ENCODE measurements around the gene RIPK3. TPM values are rescaled to one million over a fixed set of nuclear protein-coding genes. Genes with fewer than 3 reads are reported as not detected.

Gene RIPK3
- total RNA-seq, 2 experiments from 2014 or later, result 11.0 to 11.8 TPM

- H3K36me3 Mint-ChIP-seq, result peaks cover 31% of the 10 kb centered on the region
- no peaks in the 10 kb centered on the region for H3K9me3 Mint-ChIP-seq
- POLR2A ChIA-PET, result interaction anchor here (0.5 to 5.5 kb wide), 16 partner anchors 9 to 1260 kb away, joined by 3 to 53 read pairs (median 5); partner anchors contain the start of genes CHMP4A, CIDEB, LTB4R2 and MDP1
- peak; percentile 96 for DNase-seq
- CTCF ChIA-PET, result interaction anchor here (0.9 to 7.3 kb wide), 16 partner anchors 9 to 204 kb away, joined by 3 to 224 read pairs (median 12); partner anchors contain the start of genes CHMP4A, CIDEB, LTB4R and LTB4R2
- peaks cover 50% of the 10 kb centered on the region for H3K4me1 Mint-ChIP-seq (ENCODE audit: low read depth)
- intact Hi-C loops (cut with micrococcal nuclease), result loop anchor here (1.0 to 5.0 kb wide), 7 partner anchors 9 to 207 kb away; partner anchors contain the start of genes CHMP4A, IRF9, PCK2 and PSME2
- no peaks in the 10 kb centered on the region for H3K27me3 Mint-ChIP-seq
- H3K4me3 Mint-ChIP-seq, result peak within 1 kb of the TSS; percentile 90
- H3K27ac Mint-ChIP-seq, result peak within 1 kb of the TSS; percentile 84
These were observed 40.3 kb downstream of the RIPK3 start, which contains the start of the genes DHRS1 and NOP9 for GRCh38 chr14:24299255-24300191. DHRS1 (minus strand) TSS chr14:24299780; CDS start chr14:24299106, 674 bp downstream. NOP9 (plus strand) TSS chr14:24299850; CDS start chr14:24299955, 105 bp downstream.

GRCh38 chr14:24298892-24299254 is 40.9 kb downstream of the RIPK3 start:
- CTCF ChIA-PET, result interaction anchor here (1.0 to 7.3 kb wide), 11 partner anchors 9 to 204 kb away, joined by 3 to 224 read pairs (median 26); partner anchors contain the start of genes CHMP4A, CIDEB, LTB4R and LTB4R2
- intact Hi-C loops (cut with micrococcal nuclease), result loop anchor here (1.0 to 5.0 kb wide), 7 partner anchors 9 to 207 kb away; partner anchors contain the start of genes CHMP4A, IRF9, PCK2 and PSME2
- Mint-ChIP-seq H3K4me1 (ENCODE audit: low read depth) (peaks cover 50% of the 10 kb centered on the region), H3K36me3 (peaks cover 25% of the 10 kb centered on the region), H3K27me3 (no peaks in the 10 kb centered on the region), H3K9me3 (no peaks in the 10 kb centered on the region), H3K4me3 (peak overlapping the region; percentile 90), H3K27ac (peak overlapping the region; percentile 84)
- POLR2A ChIA-PET, result interaction anchor here (1.2 to 5.5 kb wide), 9 partner anchors 11 to 132 kb away, joined by 5 to 53 read pairs (median 9); partner anchors contain the start of genes LTB4R2, MDP1, RABGGTA and TINF2
- DNase-seq, result peak; percentile 41

- DNase-seq, result no peak
- peaks cover 20% of the 10 kb centered on the region for H3K36me3 Mint-ChIP-seq
- H3K27ac Mint-ChIP-seq, result peak overlapping the region; percentile 77
- H3K27me3 Mint-ChIP-seq, result no peaks in the 10 kb centered on the region
- ChIA-PET CTCF (interaction anchor here (0.7 to 7.3 kb wide), 33 partner anchors 7 to 246 kb away, joined by 3 to 224 read pairs (median 9); partner anchors contain the start of genes CARMIL3, CHMP4A, CIDEB and GMPR2), POLR2A (interaction anchor here (0.8 to 5.5 kb wide), 9 partner anchors 15 to 239 kb away, joined by 3 to 53 read pairs (median 4); partner anchors contain the start of gene TINF2)
- intact Hi-C loops (cut with micrococcal nuclease), result loop anchor here (1.0 to 5.0 kb wide), 7 partner anchors 8 to 205 kb away; partner anchors contain the start of genes IPO4, MDP1, PCK2 and PSME2
- H3K4me3 Mint-ChIP-seq, result no peak overlapping the region
- peaks cover 50% of the 10 kb centered on the region for H3K4me1 Mint-ChIP-seq (ENCODE audit: low read depth)
- no peaks in the 10 kb centered on the region for H3K9me3 Mint-ChIP-seq
These were observed 42.4 kb downstream of the RIPK3 start for GRCh38 chr14:24297190-24297964.

DNA sequence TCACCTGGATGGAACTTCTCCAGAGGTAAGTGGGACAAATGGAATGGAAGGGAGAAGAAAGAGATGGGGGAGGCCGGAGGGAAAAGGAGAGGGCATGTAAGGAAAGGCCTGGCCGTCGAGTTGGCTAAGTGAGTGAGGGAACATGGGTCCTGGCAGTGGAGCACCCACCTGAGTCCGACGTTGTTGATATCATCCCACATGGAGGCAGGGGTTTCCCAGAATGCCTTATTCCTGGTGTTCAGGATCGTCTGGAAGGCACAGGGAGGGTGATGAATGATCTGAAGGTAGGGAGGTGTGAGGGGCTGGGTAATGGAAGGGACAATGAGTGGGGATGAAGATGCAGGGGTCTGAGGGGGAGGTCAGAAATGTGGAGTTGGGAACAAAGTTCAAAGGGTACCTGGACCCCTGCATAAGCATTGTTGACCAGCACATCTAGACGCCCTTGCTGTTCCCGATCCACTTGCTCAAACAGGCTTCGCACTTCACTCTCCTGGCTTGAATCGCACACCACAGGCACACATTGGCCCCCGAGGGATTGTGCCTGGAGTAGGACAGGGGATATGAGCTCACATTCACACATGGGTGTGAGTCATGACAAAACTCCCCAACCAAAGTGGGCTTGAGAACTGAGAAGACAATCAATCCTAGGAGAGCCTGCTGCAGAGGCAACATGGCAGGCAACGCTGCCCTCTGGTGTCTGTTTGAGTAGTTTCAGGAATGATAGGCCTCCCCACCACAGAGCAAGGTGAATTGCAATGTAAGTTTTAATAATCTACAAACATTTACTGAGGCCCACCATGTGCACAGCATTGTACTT is 43.2 kb downstream of the RIPK3 start:
- Mint-ChIP-seq H3K9me3 (no peaks in the 10 kb centered on the region), H3K27me3 (no peaks in the 10 kb centered on the region), H3K4me1 (ENCODE audit: low read depth) (peaks cover 42% of the 10 kb centered on the region), H3K4me3 (no peak overlapping the region), H3K36me3 (peaks cover 20% of the 10 kb centered on the region), H3K27ac (peak overlapping the region; percentile 77)
- intact Hi-C loops (cut with micrococcal nuclease), result loop anchor here (1.0 to 5.0 kb wide), 7 partner anchors 7 to 204 kb away; partner anchors contain the start of genes IPO4, MDP1, PCK2 and PSME2
- ChIA-PET POLR2A (interaction anchor here (0.6 to 5.5 kb wide), 9 partner anchors 15 to 136 kb away, joined by 3 to 53 read pairs (median 4); partner anchors contain the start of gene TINF2), CTCF (interaction anchor here (0.6 to 7.3 kb wide), 35 partner anchors 12 to 245 kb away, joined by 3 to 224 read pairs (median 7); partner anchors contain the start of genes CARMIL3, CHMP4A, CIDEB and GMPR2)
- peak; percentile 86 for DNase-seq

- Mint-ChIP-seq H3K4me3 (no peak overlapping the region), H3K27ac (no peak overlapping the region), H3K36me3 (peaks cover 30% of the 10 kb centered on the region), H3K4me1 (ENCODE audit: low read depth) (peaks cover 42% of the 10 kb centered on the region), H3K9me3 (no peaks in the 10 kb centered on the region), H3K27me3 (peaks cover 2% of the 10 kb centered on the region)
- intact Hi-C loops (cut with micrococcal nuclease), result no loop called here
- ChIA-PET CTCF (interaction anchor here (0.9 to 7.3 kb wide), 5 partner anchors 11 to 137 kb away, joined by 3 to 81 read pairs (median 23); partner anchors contain the start of genes CIDEB, LTB4R2 and TINF2), POLR2A (no interaction called here)
- DNase-seq, result no peak
These were observed 46.3 kb downstream of the RIPK3 start for GRCh38 chr14:24293525-24293924.

DNA sequence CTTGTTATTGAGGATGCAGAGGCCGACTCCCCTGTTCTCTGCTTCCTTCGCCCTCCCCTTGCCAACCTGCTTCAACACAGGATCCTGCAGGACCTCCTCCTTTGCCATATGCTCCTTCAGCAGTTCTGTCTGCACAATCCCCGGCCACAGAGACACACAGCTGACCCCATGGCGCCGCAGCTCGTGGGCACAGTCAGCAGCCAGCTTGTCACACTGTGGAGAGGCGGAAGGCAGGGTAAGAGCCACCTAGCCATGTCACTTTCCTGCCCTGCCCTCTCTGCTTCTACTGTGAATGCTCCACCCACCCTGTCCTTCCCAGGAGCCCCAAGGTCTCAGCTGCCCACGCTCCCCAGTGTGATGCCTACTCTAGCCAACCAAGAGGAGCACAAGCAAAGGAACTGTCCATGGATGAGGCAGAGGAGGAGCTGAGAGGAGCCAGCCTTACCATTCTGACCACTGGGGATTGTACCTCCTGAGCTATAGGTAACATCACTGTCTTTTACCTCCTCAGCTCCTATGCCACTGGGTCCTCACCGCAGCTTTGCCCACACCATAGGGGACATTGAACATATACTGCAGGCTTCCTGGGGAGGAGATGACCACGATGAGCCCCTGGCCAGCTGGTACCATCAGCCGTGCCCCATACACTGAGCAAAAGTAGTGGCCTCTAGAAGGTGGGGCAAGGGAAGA is 47.5 kb downstream of the RIPK3 start:
- H3K36me3 Mint-ChIP-seq, result peaks cover 33% of the 10 kb centered on the region

DNA sequence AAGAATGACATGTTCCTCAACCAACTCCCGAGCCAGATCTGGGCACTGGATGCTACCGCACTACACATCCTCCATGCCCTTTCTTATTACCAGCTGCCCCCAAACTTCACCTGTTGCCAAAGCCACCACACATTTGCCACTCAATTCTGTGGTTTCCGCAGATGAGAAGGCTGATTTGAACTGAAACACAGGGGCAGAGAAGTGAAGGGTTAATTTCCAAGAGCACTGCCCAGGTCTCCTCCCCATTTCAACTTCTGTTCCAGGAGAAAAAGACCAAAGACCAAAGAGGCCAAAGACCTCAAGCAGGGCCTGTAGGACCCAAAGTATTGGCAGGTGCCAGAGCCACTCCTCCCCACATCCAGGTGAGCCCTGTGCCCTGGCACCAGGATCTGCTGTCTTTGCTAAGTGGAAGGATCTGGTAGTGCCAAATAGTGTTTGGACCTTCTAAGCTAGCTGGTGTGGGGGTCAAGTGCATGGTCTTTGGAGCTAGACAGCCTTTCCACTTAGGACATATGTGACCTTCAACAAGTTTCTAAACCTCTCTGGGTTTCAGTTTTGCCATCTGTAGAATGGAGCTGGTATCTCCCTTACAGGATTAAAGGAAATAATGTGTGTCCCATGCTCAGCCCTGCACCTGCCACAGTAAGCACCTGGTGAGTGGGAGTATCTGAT is 48.2 kb downstream of the RIPK3 start:
- no peak for DNase-seq
- ChIA-PET POLR2A (interaction anchor here (1.2 to 1.6 kb wide), 2 partner anchors 44 to 49 kb away, joined by 4 to 7 read pairs; partner anchors contain the start of gene TINF2), CTCF (interaction anchor here (0.6 to 5.2 kb wide), 10 partner anchors 11 to 140 kb away, joined by 3 to 57 read pairs (median 12); partner anchors contain the start of genes CIDEB, LTB4R2, MDP1 and TINF2)
- Mint-ChIP-seq H3K4me3 (no peak overlapping the region), H3K9me3 (no peaks in the 10 kb centered on the region), H3K36me3 (peaks cover 31% of the 10 kb centered on the region), H3K27me3 (peaks cover 2% of the 10 kb centered on the region), H3K27ac (no peak overlapping the region), H3K4me1 (ENCODE audit: low read depth) (peaks cover 34% of the 10 kb centered on the region)
- intact Hi-C loops (cut with micrococcal nuclease), result no loop called here

More for the DNA sequence above, 47.5 kb downstream of the RIPK3 start:
- intact Hi-C loops (cut with micrococcal nuclease), result no loop called here
- Mint-ChIP-seq H3K9me3 (no peaks in the 10 kb centered on the region), H3K27me3 (peaks cover 2% of the 10 kb centered on the region), H3K4me3 (no peak overlapping the region), H3K4me1 (ENCODE audit: low read depth) (peaks cover 41% of the 10 kb centered on the region), H3K27ac (no peak overlapping the region)
- no peak for DNase-seq
- ChIA-PET POLR2A (interaction anchor here (1.2 to 1.6 kb wide), 2 partner anchors 45 to 50 kb away, joined by 4 to 7 read pairs; partner anchors contain the start of gene TINF2), CTCF (interaction anchor here (0.6 to 5.2 kb wide), 9 partner anchors 13 to 139 kb away, joined by 3 to 57 read pairs (median 3); partner anchors contain the start of genes CIDEB, LTB4R2 and TINF2)

- no peak for DNase-seq
- Mint-ChIP-seq H3K4me1 (ENCODE audit: low read depth) (peaks cover 26% of the 10 kb centered on the region), H3K27me3 (peaks cover 2% of the 10 kb centered on the region), H3K9me3 (no peaks in the 10 kb centered on the region), H3K27ac (no peak overlapping the region), H3K36me3 (peaks cover 25% of the 10 kb centered on the region), H3K4me3 (no peak overlapping the region)
- intact Hi-C loops (cut with micrococcal nuclease), result no loop called here
- ChIA-PET CTCF (interaction anchor here (1.0 to 5.2 kb wide), 10 partner anchors 8 to 182 kb away, joined by 3 to 57 read pairs (median 12); partner anchors contain the start of genes CIDEB, DHRS1, NOP9 and RABGGTA), POLR2A (interaction anchor here (1.1 to 1.5 kb wide), 5 partner anchors 10 to 139 kb away, joined by 3 to 7 read pairs (median 4); partner anchors contain the start of genes CBLN3, CHMP4A, KHNYN and MDP1)
These were observed 49.0 kb downstream of the RIPK3 start for GRCh38 chr14:24290746-24291145.

DNA sequence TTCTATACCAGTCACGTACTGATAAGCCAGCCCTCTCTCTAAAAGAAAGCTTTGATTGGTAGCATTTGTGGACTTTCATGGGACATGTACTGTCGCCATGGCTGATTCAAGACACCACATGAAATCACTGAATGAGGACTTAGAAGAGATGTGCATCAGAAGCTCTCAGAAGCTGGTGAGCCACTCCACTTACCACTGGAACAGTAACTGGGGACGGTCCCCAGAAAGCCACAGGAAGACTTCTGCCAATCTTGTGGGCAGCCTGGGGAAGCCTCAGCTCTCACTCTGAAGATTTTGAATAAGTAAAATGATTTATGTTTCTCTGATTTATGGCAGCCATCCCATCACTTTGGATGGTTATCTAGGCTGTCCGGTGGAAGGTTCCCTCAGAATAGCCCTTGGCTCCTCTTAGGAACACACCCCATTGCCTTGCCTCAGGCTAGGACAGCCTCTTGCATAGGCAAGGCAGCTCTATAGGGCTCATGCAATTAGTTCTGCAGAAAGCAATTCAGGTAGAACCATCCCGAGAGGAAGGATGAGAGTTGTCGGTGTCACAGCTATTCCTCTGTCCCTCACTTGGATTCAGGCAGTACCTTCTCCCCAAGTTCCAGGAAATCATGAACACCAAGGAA is 50.0 kb downstream of the RIPK3 start:
- intact Hi-C loops (cut with micrococcal nuclease), result loop anchor here (1.0 to 2.0 kb wide), 4 partner anchors 8 to 47 kb away; partner anchors contain the start of gene TINF2
- no peak overlapping the region for H3K4me3 Mint-ChIP-seq
- peak overlapping the region; percentile 8 for H3K27ac Mint-ChIP-seq
- DNase-seq, result peak; percentile 90
- ChIA-PET CTCF (interaction anchor here (1.0 to 5.2 kb wide), 12 partner anchors 9 to 181 kb away, joined by 3 to 57 read pairs (median 10); partner anchors contain the start of genes CIDEB, DHRS1, NOP9 and RABGGTA), POLR2A (interaction anchor here (0.8 to 2.1 kb wide), 11 partner anchors 9 to 143 kb away, joined by 3 to 15 read pairs (median 3); partner anchors contain the start of genes CBLN3, CHMP4A, KHNYN and MDP1)
- peaks cover 2% of the 10 kb centered on the region for H3K27me3 Mint-ChIP-seq
- H3K36me3 Mint-ChIP-seq, result peaks cover 22% of the 10 kb centered on the region
- peaks cover 25% of the 10 kb centered on the region for H3K4me1 Mint-ChIP-seq (ENCODE audit: low read depth)
- H3K9me3 Mint-ChIP-seq, result no peaks in the 10 kb centered on the region
